ENCODE results near the gene PARD3.
"Not testable (repeated sequence)": the region's sequence is repeated elsewhere in the genome, so short reads cannot be mapped to it uniquely, and the experiment has no call there.

PARD3 gene

GRCh38 chr10:34428501-34428900 is 386.6 kb downstream of the PARD3 start:
- no peak for DNase-seq (ENCODE audit: low read depth, low spot score)
- no peak for TF ChIP-seq CTCF (IDR thresholded peaks at IDR 0.05; ENCODE audit: insufficient read depth, low read length, missing control alignments)
- CTCF ChIA-PET, result no interaction called here
- H3K4me3 ChIP-seq (ENCODE audit: low read depth, low read length), result no peak overlapping the region
- POLR2A ChIA-PET, result no interaction called here

GRCh38 chr10:34427911-34428216 is 387.2 kb downstream of the PARD3 start:
- TF ChIP-seq CTCF (IDR thresholded peaks at IDR 0.05; ENCODE audit: insufficient read depth, low read length, missing control alignments), result no peak
- POLR2A ChIA-PET, result no interaction called here
- H3K4me3 ChIP-seq (ENCODE audit: low read depth, low read length), result no peak overlapping the region
- no peak for DNase-seq (ENCODE audit: low read depth, low spot score)
- CTCF ChIA-PET, result no interaction called here

DNA sequence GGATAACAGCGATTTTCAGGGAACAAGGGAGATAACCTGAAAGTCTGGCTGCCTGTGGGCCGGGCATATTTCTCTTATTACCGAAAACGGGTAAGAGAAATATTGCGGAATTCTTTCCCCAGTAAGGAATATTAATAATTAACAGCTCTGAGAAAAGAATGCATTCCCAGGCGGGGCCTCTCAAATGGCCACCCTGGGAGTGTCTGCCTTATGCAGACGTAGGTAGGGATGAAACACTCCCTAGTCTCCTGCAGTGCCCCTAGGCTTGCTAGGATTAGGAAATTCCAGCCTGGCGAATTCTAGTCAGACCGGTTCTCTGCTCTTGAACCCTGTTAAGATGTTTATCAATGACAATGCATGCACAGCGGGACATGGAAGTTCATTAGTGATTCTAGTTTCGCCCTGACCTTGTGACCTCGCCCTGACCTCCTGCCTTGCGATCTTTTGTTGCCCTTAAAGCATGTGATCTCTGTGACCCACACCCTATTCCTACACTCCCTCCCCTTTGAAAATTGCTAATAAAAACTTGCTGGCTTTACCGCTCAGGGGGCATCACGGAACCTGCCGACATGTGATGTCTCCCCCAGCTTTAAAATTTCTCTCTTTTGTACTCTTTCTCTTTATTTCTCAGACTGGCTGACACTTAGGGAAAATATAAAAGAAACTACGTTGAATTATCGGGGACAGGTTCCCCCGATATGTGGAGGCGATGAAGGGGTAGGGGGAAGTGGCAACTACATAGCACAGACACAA is 387.8 kb downstream of the PARD3 start:
- POLR2A ChIA-PET; H3K4me3 ChIP-seq (ENCODE audit: low read depth, low read length); DNase-seq (ENCODE audit: low read depth, low spot score); CTCF ChIA-PET: not testable (repeated sequence)

- DNase-seq (ENCODE audit: low read depth, low spot score); H3K4me3 ChIP-seq (ENCODE audit: low read depth, low read length); POLR2A ChIA-PET; CTCF ChIA-PET: not testable (repeated sequence)
Measured at GRCh38 chr10:34426538-34427157, 388.4 kb downstream of the PARD3 start.

- H3K4me3 ChIP-seq (ENCODE audit: low read depth, low read length), result no peak overlapping the region
- TF ChIP-seq CTCF (IDR thresholded peaks at IDR 0.05; ENCODE audit: insufficient read depth, low read length, missing control alignments), result no peak
- DNase-seq (ENCODE audit: low read depth, low spot score), result no peak
- CTCF ChIA-PET, result no interaction called here
- POLR2A ChIA-PET, result no interaction called here
Measured at GRCh38 chr10:34426041-34426440, 389.1 kb downstream of the PARD3 start.

DNA sequence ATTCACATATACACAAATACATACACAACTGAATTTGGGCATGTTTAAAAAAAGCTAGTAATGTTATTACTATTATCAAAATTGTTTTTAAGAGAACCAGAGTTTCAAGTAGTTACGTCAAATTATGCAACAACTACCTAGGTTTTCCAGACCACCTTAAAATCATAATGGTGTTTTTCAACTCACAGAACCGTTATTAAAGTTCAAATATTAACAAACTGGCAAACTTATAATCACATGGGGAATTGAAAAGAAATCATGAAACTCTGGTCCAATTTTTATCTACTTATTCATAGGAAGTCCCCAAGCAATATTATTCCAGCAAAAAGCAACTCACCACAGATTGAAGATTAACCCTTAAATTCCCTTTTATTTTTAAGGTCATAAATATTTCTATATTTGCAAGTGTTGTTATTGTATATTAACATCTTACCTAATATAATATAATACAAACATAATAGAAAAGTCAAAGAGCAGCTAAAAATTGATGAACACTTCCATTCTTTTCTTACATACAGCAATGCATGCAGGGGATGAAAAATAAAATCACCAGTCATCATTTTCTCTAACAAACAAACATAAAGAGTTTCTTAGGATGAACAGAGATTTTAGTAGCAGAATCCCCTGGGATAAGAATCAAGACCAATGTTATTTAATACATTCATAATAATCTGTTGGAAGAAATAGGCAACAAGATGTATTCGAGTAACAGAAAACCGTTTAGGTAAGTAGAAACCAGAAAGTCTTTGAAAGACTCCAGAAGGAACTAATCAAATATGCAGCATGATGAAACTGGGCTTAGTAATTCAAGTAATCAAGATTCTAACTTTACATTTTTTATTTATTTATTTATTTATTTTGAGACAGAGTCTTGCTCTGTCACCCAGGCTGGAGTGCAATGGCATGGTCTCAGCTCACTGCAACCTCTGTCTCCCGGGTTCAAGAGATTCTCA is 391.1 kb downstream of the PARD3 start:
- ChIA-PET CTCF (no interaction called here), POLR2A (no interaction called here)
- no peak overlapping the region for H3K4me3 ChIP-seq (ENCODE audit: low read depth, low read length)
- TF ChIP-seq CTCF (IDR thresholded peaks at IDR 0.05; ENCODE audit: insufficient read depth, low read length, missing control alignments), result no peak
- no peak for DNase-seq (ENCODE audit: low read depth, low spot score)

DNA sequence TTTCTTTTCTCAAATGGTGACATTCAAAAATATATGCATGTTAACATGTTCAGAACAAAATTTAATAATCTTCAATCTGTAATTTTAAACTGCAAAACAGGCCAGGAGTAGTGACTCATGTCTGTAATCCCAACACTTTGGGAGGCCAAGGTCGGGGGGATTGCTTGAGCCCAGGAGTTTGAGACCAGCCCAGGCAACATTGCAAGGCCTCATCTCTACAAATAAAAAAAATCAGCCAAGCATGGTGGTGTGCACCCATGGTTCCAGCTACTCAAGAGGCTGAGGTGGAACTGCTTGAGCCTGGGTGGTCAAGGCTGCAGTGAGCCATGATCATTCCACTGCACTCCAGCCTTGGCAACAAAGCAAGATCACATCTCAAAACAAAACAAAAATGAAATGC is 394.3 kb downstream of the PARD3 start:
- H3K4me3 ChIP-seq (ENCODE audit: low read depth, low read length), result no peak overlapping the region
- ChIA-PET CTCF (no interaction called here), POLR2A (no interaction called here)
- DNase-seq (ENCODE audit: low read depth, low spot score), result no peak
- no peak for TF ChIP-seq CTCF (IDR thresholded peaks at IDR 0.05; ENCODE audit: insufficient read depth, low read length, missing control alignments)

Data from AG04449 (cell line).